ENCODE results near the gene IFT20. TPM values are rescaled to one million over a fixed set of nuclear protein-coding genes. Genes with fewer than 3 reads are reported as not detected.

The IFT20 gene, protein sequence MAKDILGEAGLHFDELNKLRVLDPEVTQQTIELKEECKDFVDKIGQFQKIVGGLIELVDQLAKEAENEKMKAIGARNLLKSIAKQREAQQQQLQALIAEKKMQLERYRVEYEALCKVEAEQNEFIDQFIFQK
- 50.5 to 59.6 TPM (median 54.2 TPM) in 5 replicates for total RNA-seq (2022; extraction: Qiagen RNA extraction; ENCODE audit: low read depth)

GRCh38 chr17:28335201-28335958 is at the start of gene IFT20, which contains the start of gene TNFAIP1:
Gene IFT20, minus strand, starts transcription at chr17:28335472. Its CDS starts 3,487 bp downstream, at chr17:28331985.
Gene TNFAIP1, plus strand, starts transcription at chr17:28335761. Its CDS starts 3,761 bp downstream, at chr17:28339522.

GRCh38 chr17:28371245-28372202 is 36.3 kb upstream of the IFT20 start, which contains the start of gene SARM1:
Gene SARM1, plus strand, starts transcription at chr17:28371694. Its CDS starts 339 bp downstream, at chr17:28372033.

GRCh38 chr17:28370035-28370743 is 34.9 kb upstream of the IFT20 start, which contains the start of gene VTN:
Gene VTN, minus strand, starts transcription at chr17:28370307. Its CDS starts 104 bp downstream, at chr17:28370203.

GRCh38 chr17:28364665-28365363 is 29.5 kb upstream of the IFT20 start, which contains the start of gene SEBOX:
Gene SEBOX, minus strand, starts transcription at chr17:28365199. Its CDS starts 48 bp downstream, at chr17:28365151.

DNA sequence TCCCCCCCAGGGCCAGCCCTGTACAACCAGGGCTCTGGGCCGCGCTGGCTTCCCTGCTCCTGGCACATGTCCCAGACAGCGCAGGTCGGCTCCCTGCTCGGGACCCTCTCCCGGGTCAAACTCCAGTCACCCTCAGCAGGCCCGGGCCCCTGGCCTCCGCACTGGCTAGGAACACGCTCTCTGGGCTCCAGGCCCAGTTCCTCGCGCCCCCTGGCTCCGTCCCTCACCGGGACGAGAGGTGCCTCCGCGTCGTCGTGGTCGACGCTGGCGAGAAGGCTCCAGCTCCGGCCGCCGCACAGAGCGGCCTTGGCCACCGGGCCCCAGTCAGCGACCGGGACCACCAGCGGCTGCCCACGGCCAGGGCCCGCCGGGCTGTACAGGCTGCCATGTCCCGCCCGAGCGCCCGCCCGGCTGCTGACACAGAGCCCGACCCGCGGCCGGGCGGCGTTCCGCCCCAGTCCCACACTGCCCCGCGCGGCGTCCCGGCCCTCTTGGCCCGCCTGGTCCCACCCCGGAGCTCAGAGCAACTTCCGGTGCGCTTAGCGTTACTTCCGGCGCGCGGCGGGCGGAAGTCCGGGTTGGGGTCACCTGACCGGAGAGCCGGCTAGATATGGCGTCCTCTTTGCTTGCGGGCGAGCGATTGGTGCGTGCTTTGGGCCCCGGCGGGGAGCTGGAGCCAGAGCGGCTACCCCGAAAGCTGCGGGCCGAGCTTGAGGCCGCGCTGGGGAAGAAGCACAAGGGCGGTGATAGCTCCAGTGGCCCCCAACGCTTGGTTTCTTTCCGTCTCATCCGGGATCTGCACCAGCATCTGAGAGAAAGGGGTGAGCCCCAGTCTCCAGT is 22.0 kb upstream of the IFT20 start, which contains the start of gene POLDIP2:
Gene POLDIP2 (minus strand): TSS at position 467 of the 840 bp plus-strand sequence. CDS start 79 bp downstream, at position 388.

DNA sequence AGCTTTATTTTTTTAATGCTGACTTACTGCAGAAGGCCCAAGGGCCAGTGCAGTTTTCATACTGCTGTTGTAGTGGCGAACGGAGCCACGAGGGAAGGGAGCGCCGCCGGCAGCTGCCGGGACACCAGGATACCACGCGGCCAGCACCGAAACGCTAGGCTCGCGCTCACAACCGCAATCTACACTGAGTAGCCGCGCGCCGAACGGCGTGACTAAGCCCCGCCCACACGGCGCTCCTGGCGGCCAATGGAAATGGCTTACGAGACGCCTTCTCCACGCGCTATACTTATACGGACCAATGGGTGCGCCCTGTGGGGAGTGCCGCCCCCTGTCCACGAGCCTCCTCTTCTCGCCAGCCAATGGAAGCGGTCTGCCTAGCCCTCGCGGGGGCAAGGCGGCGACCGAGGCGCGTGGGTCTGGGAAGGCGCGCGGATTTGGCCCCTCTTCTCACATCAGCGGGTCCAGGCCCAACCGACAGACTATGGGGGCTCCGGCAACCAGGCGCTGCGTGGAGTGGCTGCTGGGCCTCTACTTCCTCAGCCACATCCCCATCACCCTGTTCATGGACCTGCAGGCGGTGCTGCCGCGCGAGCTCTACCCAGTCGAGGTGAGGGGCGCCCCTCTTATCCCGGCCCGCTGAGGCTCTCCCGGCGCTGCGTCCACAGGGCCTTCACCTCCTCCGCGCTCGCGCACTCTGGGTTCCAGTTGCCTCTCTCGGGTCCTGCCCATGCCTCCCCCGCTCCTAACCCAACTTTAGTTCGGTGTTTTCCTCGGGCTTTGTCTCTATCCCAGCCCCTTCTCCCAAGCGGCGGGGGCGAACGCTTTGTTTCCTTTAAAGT is 16.3 kb downstream of the IFT20 start, which contains the start of gene TMEM97:
Gene TMEM97 (plus strand): TSS at position 442 of the 839 bp plus-strand sequence. CDS start 40 bp downstream, at position 482.

Other genes starting within 250 kb of the IFT20 start
- gene TMEM97, start 16.3 kb downstream of the IFT20 start, total RNA-seq (2022; extraction: Qiagen RNA extraction; ENCODE audit: low read depth): 44.8 to 66.3 TPM (median 48.3 TPM) in 5 replicates
- 39.5 to 53.9 TPM (median 49.0 TPM) in 5 replicates for gene TNFAIP1, start 289 bp upstream of the IFT20 start, total RNA-seq (2022; extraction: Qiagen RNA extraction; ENCODE audit: low read depth)
- gene POLDIP2, start 22.1 kb upstream of the IFT20 start, total RNA-seq (2022; extraction: Qiagen RNA extraction; ENCODE audit: low read depth): 124 to 172 TPM (median 167 TPM) in 5 replicates
- gene SEBOX, start 29.7 kb upstream of the IFT20 start, total RNA-seq (2022; extraction: Qiagen RNA extraction; ENCODE audit: low read depth): not detected in 5 replicates
- gene VTN, start 34.8 kb upstream of the IFT20 start, total RNA-seq (2022; extraction: Qiagen RNA extraction; ENCODE audit: low read depth): 16.2 to 21.8 TPM (median 18.5 TPM) in 5 replicates
- gene SARM1, start 36.2 kb upstream of the IFT20 start, total RNA-seq (2022; extraction: Qiagen RNA extraction; ENCODE audit: low read depth): 4.8 to 7.8 TPM (median 5.4 TPM) in 5 replicates
- gene SLC46A1, start 70.7 kb upstream of the IFT20 start, total RNA-seq (2022; extraction: Qiagen RNA extraction; ENCODE audit: low read depth): 13.8 to 24.9 TPM (median 20.2 TPM) in 5 replicates
- gene SLC13A2, start 138.2 kb upstream of the IFT20 start, total RNA-seq (2022; extraction: Qiagen RNA extraction; ENCODE audit: low read depth): 0.08 to 0.20 TPM (median 0.16 TPM) in 5 replicates
- gene FOXN1, start 170.9 kb upstream of the IFT20 start, total RNA-seq (2022; extraction: Qiagen RNA extraction; ENCODE audit: low read depth): 0.05 to 0.07 TPM in 2 of 5 replicates, not detected in the others
- 21.0 to 36.1 TPM (median 33.5 TPM) in 5 replicates for gene UNC119, start 217.2 kb upstream of the IFT20 start, total RNA-seq (2022; extraction: Qiagen RNA extraction; ENCODE audit: low read depth)
- 53.5 to 67.3 TPM (median 60.9 TPM) in 5 replicates for gene PIGS, start 236.1 kb upstream of the IFT20 start, total RNA-seq (2022; extraction: Qiagen RNA extraction; ENCODE audit: low read depth)
- gene ALDOC, start 241.4 kb upstream of the IFT20 start, total RNA-seq (2022; extraction: Qiagen RNA extraction; ENCODE audit: low read depth): 2.0 to 3.2 TPM (median 2.1 TPM) in 5 replicates